Measurements from ENCODE around the gene NME9.

The NME9 gene

GRCh38 chr3:138332472-138333073 lies 2.9 kb upstream of the NME9 start:
- no peak for DNase-seq (ENCODE audit: low spot score)

GRCh38 chr3:138331143-138331894 lies 1.7 kb upstream of the NME9 start:
- no peak for DNase-seq (ENCODE audit: low spot score)

GRCh38 chr3:138329984-138330293 lies 288 bp upstream of the NME9 start:
- no peak for DNase-seq (ENCODE audit: low spot score)

GRCh38 chr3:138328341-138328740 lies 1.3 kb downstream of the NME9 start:
- DNase-seq (ENCODE audit: low spot score), result no peak

- DNase-seq (ENCODE audit: low spot score), result no peak
Observed at GRCh38 chr3:138327831-138328230, 1.8 kb downstream of the NME9 start.

- no peak for DNase-seq (ENCODE audit: low spot score)
Observed at GRCh38 chr3:138326866-138327595, 2.6 kb downstream of the NME9 start.

- DNase-seq (ENCODE audit: low spot score), result no peak
Observed at GRCh38 chr3:138325990-138326389, 3.7 kb downstream of the NME9 start.

GRCh38 chr3:138323971-138324370 lies 5.7 kb downstream of the NME9 start:
- no peak for DNase-seq (ENCODE audit: low spot score)

- no peak for DNase-seq (ENCODE audit: low spot score)
Observed at GRCh38 chr3:138317687-138318086, 12.0 kb downstream of the NME9 start.

- no peak for DNase-seq (ENCODE audit: low spot score)
Observed at GRCh38 chr3:138314751-138315150, 14.9 kb downstream of the NME9 start.

GRCh38 chr3:138310494-138310893 lies 19.2 kb downstream of the NME9 start:
- DNase-seq (ENCODE audit: low spot score), result no peak

- no peak for DNase-seq (ENCODE audit: low spot score)
Observed at GRCh38 chr3:138308783-138309182, 20.9 kb downstream of the NME9 start.

- no peak for DNase-seq (ENCODE audit: low spot score)
Observed at GRCh38 chr3:138307899-138308298, 21.8 kb downstream of the NME9 start.

- DNase-seq (ENCODE audit: low spot score), result no peak
Observed at GRCh38 chr3:138303474-138303873, 26.2 kb downstream of the NME9 start.

- DNase-seq (ENCODE audit: low spot score), result no peak
Observed at GRCh38 chr3:138300647-138301046, 29.0 kb downstream of the NME9 start.

- DNase-seq (ENCODE audit: low spot score), result no peak
Observed at GRCh38 chr3:138297876-138298275, 31.8 kb downstream of the NME9 start.

GRCh38 chr3:138297059-138297607 lies 32.5 kb downstream of the NME9 start:
- no peak for DNase-seq (ENCODE audit: low spot score)

GRCh38 chr3:138296639-138297038 lies 33.0 kb downstream of the NME9 start:
- no peak for DNase-seq (ENCODE audit: low spot score)

GRCh38 chr3:138289701-138290100 lies 40.0 kb downstream of the NME9 start:
- DNase-seq (ENCODE audit: low spot score), result no peak

GRCh38 chr3:138289260-138289659 lies 40.4 kb downstream of the NME9 start:
- DNase-seq (ENCODE audit: low spot score), result no peak

GRCh38 chr3:138284957-138285477 lies 44.6 kb downstream of the NME9 start:
- no peak for DNase-seq (ENCODE audit: low spot score)

- DNase-seq (ENCODE audit: low spot score), result no peak
Observed at GRCh38 chr3:138284079-138284478, 45.6 kb downstream of the NME9 start.

GRCh38 chr3:138282836-138283235 lies 46.8 kb downstream of the NME9 start:
- DNase-seq (ENCODE audit: low spot score), result no peak

All from left forelimb (tissue), 1 donor.